SK-N-MC (cell line): ENCODE measurements around the gene DCHS1.
A peak's percentile ranks its signal among the peaks of the same experiment; 100 is the strongest.

Experiments
- DNase-seq: peaks from one replicate; pipeline ENCODE4 v3.0.0-alpha.2; 2011; ENCODE audit warnings: low read depth, low spot score
- H3K27ac ChIP-seq: fragments of 200-600 bp; sonication (generic); 2 replicates; pipeline ENCODE4 v1.5.1; 2016; ENCODE audit warnings: mixed run types
- H3K36me3 ChIP-seq: fragments of 200-600 bp; sonication (generic); 2 replicates; pipeline ENCODE4 v1.6.1; 2017; ENCODE audit warnings: antibody characterized with exemption, low read length, mixed read lengths; ENCODE audit not compliant: insufficient read depth
- H3K4me3 ChIP-seq: fragments of 200-600 bp; sonication (generic); 2 replicates; pipeline ENCODE4 v1.5.1; 2016
- H3K9ac ChIP-seq: fragments of 200-600 bp; sonication (generic); 2 replicates; pipeline ENCODE4 v1.8.0; 2017; ENCODE audit warnings: mixed run types, mixed read lengths; ENCODE audit not compliant: insufficient read length
- H3K9me3 ChIP-seq: fragments of 200-600 bp; sonication (generic); 2 replicates; pipeline ENCODE4 v1.6.1; 2017; ENCODE audit warnings: low read depth, mild to moderate bottlenecking, antibody characterized with exemption, low read length, moderate library complexity, mixed read lengths
- EZH2 ChIP-seq: fragments of 200-600 bp; sonication (generic); IDR thresholded peaks from one replicate; pipeline ENCODE4 v1.6.1; 2017; ENCODE audit warnings: antibody characterized with exemption
- FOXP2 ChIP-seq: optimal IDR thresholded peaks from 2 replicates; pipeline ENCODE3; 2011; ENCODE audit warnings: mild to moderate bottlenecking, moderate library complexity; ENCODE audit not compliant: insufficient read depth; ENCODE audit errors: extremely low read length, control extremely low read depth
- POLR2AphosphoS5 ChIP-seq: IDR thresholded peaks from 2 replicates; pipeline ENCODE4 v1.6.1; 2012; ENCODE audit warnings: mild to moderate bottlenecking, low read depth, low read length, borderline replicate concordance

DCHS1 gene

GRCh38 chr11:6604081-6604626, 51.5 kb downstream of the DCHS1 start:
- Histone ChIP-seq H3K9me3 (no peaks in the 10 kb centered on the region), H3K27ac (0 out of 2 replicates have a peak overlapping the region, but pooled peaks have one; percentile 5), H3K9ac (peak overlapping the region; percentile 94), H3K36me3 (peaks cover 40% of the 10 kb centered on the region), H3K4me3 (peak overlapping the region; percentile 98)
- no peak for DNase-seq
- TF ChIP-seq EZH2 (no peak), POLR2AphosphoS5 (no peak), FOXP2 (no peak)

GRCh38 chr11:6603287-6604080, 52.1 kb downstream of the DCHS1 start, which contains the start of the genes ILK and RRP8:
ILK (plus strand) TSS chr11:6603774; CDS start chr11:6604272, 498 bp downstream.
RRP8 (minus strand) TSS chr11:6603616; CDS start chr11:6603502, 114 bp downstream.
- H3K36me3 ChIP-seq, result peaks cover 40% of the 10 kb centered on the region
- peak within 1 kb of the TSS; percentile 98 for H3K4me3 ChIP-seq
- TF ChIP-seq FOXP2, result no peak
- peak; percentile 84; the same call in 1 of the 2 replicates for TF ChIP-seq POLR2AphosphoS5
- H3K27ac ChIP-seq, result peak within 1 kb of the TSS; percentile 27
- H3K9ac ChIP-seq, result peak within 1 kb of the TSS; percentile 94
- no peaks in the 10 kb centered on the region for H3K9me3 ChIP-seq
- no peak for DNase-seq

DNA sequence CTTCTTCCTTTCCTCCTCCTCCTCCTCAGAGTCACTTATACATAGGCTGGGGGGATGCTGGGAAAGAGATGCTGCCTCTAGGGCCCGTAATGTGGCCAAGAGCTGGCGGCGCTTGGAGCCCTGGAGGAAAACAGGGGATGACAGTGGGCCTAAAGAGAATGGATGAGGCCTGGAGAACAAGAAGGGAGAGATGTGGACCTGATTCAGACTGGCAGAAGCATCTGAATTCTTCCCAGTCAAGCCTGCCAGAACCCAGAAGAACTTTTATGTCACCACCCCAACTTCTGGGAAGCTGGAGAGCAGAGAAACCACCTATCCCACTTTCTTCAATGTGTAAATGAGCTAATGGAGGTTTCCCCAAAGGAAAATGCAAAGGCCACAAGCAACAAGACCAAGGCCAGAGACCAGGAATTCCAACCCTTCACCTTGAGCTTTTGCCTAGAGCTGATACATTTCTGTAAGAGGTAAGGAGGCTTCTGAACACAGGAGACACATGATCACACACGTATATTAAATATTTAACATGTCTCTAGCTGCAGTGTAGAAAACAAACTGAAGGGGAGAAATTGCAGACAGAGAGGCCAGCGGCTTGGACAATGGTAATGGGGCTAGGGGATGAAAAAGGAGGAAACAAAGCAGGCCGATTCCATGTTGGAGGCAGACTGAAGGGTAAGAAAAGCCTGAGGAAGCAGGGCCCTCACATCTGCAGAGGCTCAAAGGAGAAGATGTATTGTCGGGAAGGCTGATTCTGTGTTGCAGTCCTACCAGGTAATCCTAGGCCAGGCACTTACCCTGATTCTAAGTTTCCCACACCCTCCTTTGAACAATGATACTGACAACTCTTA, 53.3 kb downstream of the DCHS1 start:
- Histone ChIP-seq H3K4me3 (peak overlapping the region; percentile 98), H3K9ac (peak overlapping the region; percentile 94), H3K9me3 (no peaks in the 10 kb centered on the region), H3K36me3 (peaks cover 41% of the 10 kb centered on the region), H3K27ac (peak overlapping the region; percentile 27; the same call in 1 of the 2 replicates)
- no peak for DNase-seq
- TF ChIP-seq EZH2, result no peak
- no peak for TF ChIP-seq FOXP2
- TF ChIP-seq POLR2AphosphoS5, result no peak

GRCh38 chr11:6601041-6601461, 54.6 kb downstream of the DCHS1 start:
- Histone ChIP-seq H3K4me3 (no peak overlapping the region), H3K9me3 (no peaks in the 10 kb centered on the region), H3K9ac (no peak overlapping the region), H3K27ac (no peak overlapping the region), H3K36me3 (peaks cover 53% of the 10 kb centered on the region)
- TF ChIP-seq EZH2 (no peak), POLR2AphosphoS5 (no peak), FOXP2 (no peak)
- DNase-seq, result no peak

DNA sequence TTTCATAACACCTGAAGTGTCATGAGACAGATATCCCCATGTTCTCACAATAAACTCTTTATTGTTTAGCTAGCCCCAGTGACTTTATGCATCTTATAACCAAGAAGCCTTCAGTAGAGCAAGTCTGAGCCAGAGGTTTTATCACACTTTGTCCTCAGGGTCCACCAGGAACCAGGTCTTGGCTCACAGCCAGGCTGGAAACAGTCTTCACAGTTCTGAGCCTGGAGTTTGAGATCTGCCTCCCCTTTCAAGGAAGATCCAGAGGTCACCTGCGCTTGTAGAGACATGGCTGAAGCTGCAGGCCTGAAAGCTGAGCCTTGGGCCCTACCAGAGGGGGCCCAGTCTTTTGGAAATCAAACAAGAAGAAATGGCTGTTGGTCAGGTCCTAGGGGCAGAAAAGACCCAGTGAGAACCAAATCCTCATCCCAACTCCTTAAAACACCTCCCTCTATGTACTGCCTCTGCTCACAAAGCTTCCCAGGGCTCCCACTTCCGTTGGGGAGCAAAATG, 55.7 kb downstream of the DCHS1 start:
- peaks cover 55% of the 10 kb centered on the region for H3K36me3 ChIP-seq
- DNase-seq, result no peak
- no peaks in the 10 kb centered on the region for H3K9me3 ChIP-seq
- H3K4me3 ChIP-seq, result no peak overlapping the region
- H3K27ac ChIP-seq, result no peak overlapping the region
- TF ChIP-seq POLR2AphosphoS5, result no peak
- no peak for TF ChIP-seq EZH2
- no peak for TF ChIP-seq FOXP2
- H3K9ac ChIP-seq, result no peak overlapping the region

- H3K27ac ChIP-seq, result no peak overlapping the region
- DNase-seq, result no peak
- no peak for TF ChIP-seq EZH2
- no peak for TF ChIP-seq POLR2AphosphoS5
- TF ChIP-seq FOXP2, result no peak
- H3K9ac ChIP-seq, result no peak overlapping the region
- no peaks in the 10 kb centered on the region for H3K9me3 ChIP-seq
- peaks cover 59% of the 10 kb centered on the region for H3K36me3 ChIP-seq
- no peak overlapping the region for H3K4me3 ChIP-seq
Measured at GRCh38 chr11:6599449-6599848, 56.2 kb downstream of the DCHS1 start.

- TF ChIP-seq FOXP2, result no peak
- TF ChIP-seq EZH2, result no peak
- TF ChIP-seq POLR2AphosphoS5, result no peak
- H3K4me3 ChIP-seq, result no peak overlapping the region
- no peak overlapping the region for H3K27ac ChIP-seq
- no peak for DNase-seq
- no peak overlapping the region for H3K9ac ChIP-seq
- no peaks in the 10 kb centered on the region for H3K9me3 ChIP-seq
- peaks cover 60% of the 10 kb centered on the region for H3K36me3 ChIP-seq
Measured at GRCh38 chr11:6598555-6598954, 57.1 kb downstream of the DCHS1 start.

DNA sequence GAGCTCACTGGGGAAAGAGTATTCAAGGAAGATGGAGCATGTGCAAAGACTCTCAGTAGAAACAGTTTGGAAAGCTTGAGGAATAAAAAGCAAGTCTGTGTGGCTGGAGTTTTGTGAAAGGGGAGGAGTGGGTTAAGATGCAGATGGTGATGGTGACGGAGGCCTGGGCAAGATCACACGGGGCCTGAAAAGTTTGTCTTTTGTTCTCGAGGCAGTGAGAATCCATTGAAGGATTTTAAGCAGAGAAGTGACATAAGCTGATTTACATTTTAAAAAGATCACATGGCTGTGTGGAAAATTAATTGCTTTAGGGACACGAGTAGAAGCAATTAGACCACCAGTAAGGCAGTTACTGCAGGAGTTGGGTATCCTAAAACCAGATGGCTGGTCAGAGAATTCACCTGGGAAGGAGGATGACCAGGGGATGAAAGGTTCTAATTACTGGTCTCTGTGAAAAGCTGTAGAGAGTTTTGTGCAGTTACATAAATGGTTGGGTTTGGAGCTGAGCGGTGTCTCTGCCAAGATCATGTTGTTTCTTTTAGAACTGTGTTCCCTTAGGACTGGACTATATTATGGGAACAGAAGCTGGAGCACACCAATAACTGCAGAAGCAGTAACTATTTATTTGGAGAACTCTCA, 59.3 kb downstream of the DCHS1 start:
- Histone ChIP-seq H3K9ac (no peak overlapping the region), H3K27ac (no peak overlapping the region), H3K9me3 (no peaks in the 10 kb centered on the region), H3K36me3 (peaks cover 70% of the 10 kb centered on the region), H3K4me3 (no peak overlapping the region)
- TF ChIP-seq FOXP2, result no peak
- no peak for TF ChIP-seq EZH2
- TF ChIP-seq POLR2AphosphoS5, result no peak
- no peak for DNase-seq
